Stimulated activated memory B cell treated with anti-CD40 and anti-IgM and Interleukin-4, amounts not matched to agents 10 μg/mL and 1 μg/mL and 100 μg/mL, for 72 hours (primary cell): ENCODE measurements around the gene MRC2.

Source experiments
- ATAC-seq: fragments of 150-1000 bp; cut with Tn5 transposase; 2 replicates; pipeline ENCODE4 v1.10.0; 2021
- H3K27ac Mint-ChIP-seq: one replicate; pipeline ENCODE4 v1.8.0; 2022; ENCODE audit warnings: mild to moderate bottlenecking, mixed read lengths
- H3K27me3 Mint-ChIP-seq: one replicate; pipeline ENCODE4 v1.8.0; 2022; ENCODE audit warnings: mixed read lengths
- H3K36me3 Mint-ChIP-seq: one replicate; pipeline ENCODE4 v1.8.0; 2022; ENCODE audit warnings: mixed read lengths
- H3K4me1 Mint-ChIP-seq: one replicate; pipeline ENCODE4 v1.8.0; 2022; ENCODE audit warnings: mixed read lengths
- H3K4me3 Mint-ChIP-seq: one replicate; pipeline ENCODE4 v1.8.0; 2022; ENCODE audit warnings: mild to moderate bottlenecking, moderate library complexity, mixed read lengths
- H3K9me3 Mint-ChIP-seq: one replicate; pipeline ENCODE4 v1.8.0; 2022; ENCODE audit warnings: mixed read lengths

The MRC2 gene

DNA sequence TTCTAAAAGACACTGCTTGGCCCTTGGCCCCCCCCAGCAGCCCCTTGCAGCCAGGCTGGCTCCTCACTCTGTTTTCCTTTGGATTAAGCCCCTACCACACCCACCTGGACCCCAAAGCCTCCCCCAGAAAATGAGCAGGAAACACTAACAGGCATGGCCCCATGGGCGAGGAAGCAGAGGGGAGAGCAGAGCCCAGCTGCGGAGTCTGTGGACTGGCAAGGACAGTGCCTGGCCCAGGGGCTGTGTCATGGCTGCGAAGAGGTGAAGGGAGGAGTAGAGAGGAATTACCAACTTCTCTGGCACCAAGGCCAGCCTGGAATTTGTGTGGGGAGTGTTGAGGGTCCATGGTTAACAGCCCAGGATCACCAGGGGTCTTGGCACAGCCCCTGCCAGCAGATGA, 47.4 kb downstream of the MRC2 start:
- Mint-ChIP-seq H3K9me3 (no peaks in the 10 kb centered on the region), H3K36me3 (no peaks in the 10 kb centered on the region), H3K4me3 (no peak overlapping the region), H3K27me3 (no peaks in the 10 kb centered on the region), H3K27ac (no peak overlapping the region), H3K4me1 (no peaks in the 10 kb centered on the region)
- no peak for ATAC-seq

GRCh38 chr17:62675260-62675659, 47.8 kb downstream of the MRC2 start:
- no peaks in the 10 kb centered on the region for H3K4me1 Mint-ChIP-seq
- H3K27ac Mint-ChIP-seq: no peak overlapping the region
- no peaks in the 10 kb centered on the region for H3K36me3 Mint-ChIP-seq
- H3K27me3 Mint-ChIP-seq: no peaks in the 10 kb centered on the region
- ATAC-seq: no peak
- no peaks in the 10 kb centered on the region for H3K9me3 Mint-ChIP-seq
- no peak overlapping the region for H3K4me3 Mint-ChIP-seq

GRCh38 chr17:62675701-62676100, 48.2 kb downstream of the MRC2 start:
- Mint-ChIP-seq H3K4me3 (no peak overlapping the region), H3K36me3 (no peaks in the 10 kb centered on the region), H3K9me3 (no peaks in the 10 kb centered on the region), H3K27me3 (no peaks in the 10 kb centered on the region), H3K4me1 (no peaks in the 10 kb centered on the region), H3K27ac (no peak overlapping the region)
- no peak for ATAC-seq

DNA sequence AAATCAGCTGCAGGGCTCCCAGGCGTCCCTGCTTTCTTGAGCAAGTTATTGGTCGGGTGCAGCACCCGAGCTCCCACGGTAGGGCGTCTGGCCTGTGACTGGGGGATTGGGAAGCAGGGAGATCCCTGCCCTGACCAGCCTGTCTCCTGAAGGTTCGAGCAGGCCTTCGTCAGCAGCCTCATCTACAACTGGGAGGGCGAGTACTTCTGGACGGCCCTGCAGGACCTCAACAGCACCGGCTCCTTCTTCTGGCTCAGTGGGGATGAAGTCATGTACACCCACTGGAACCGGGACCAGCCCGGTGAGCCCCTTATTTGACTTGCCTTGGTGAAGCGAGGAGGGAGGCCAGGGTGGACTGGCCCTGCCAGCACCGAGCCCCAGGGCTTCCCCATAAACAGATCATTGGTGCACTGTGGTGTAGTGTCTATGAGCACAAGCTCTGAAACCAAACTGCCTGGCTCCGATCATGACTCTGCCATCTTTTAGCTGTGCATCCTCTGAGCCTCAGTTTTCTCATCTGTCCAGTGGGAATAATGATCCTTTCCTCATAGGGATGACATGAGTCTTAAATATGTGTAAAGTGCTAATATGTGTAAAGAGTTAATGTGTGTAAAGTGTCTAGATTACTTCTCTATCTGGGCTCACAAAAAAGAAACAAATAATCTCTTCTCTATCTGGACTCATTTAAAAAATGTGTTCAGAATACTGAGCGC, 48.9 kb downstream of the MRC2 start:
- H3K9me3 Mint-ChIP-seq: no peaks in the 10 kb centered on the region
- no peaks in the 10 kb centered on the region for H3K4me1 Mint-ChIP-seq
- no peaks in the 10 kb centered on the region for H3K36me3 Mint-ChIP-seq
- H3K27ac Mint-ChIP-seq: no peak overlapping the region
- no peaks in the 10 kb centered on the region for H3K27me3 Mint-ChIP-seq
- no peak for ATAC-seq
- no peak overlapping the region for H3K4me3 Mint-ChIP-seq

GRCh38 chr17:62676952-62677596, 49.6 kb downstream of the MRC2 start:
- Mint-ChIP-seq H3K4me3 (no peak overlapping the region), H3K36me3 (no peaks in the 10 kb centered on the region), H3K27me3 (no peaks in the 10 kb centered on the region), H3K27ac (no peak overlapping the region), H3K4me1 (no peaks in the 10 kb centered on the region), H3K9me3 (no peaks in the 10 kb centered on the region)
- no peak for ATAC-seq

DNA sequence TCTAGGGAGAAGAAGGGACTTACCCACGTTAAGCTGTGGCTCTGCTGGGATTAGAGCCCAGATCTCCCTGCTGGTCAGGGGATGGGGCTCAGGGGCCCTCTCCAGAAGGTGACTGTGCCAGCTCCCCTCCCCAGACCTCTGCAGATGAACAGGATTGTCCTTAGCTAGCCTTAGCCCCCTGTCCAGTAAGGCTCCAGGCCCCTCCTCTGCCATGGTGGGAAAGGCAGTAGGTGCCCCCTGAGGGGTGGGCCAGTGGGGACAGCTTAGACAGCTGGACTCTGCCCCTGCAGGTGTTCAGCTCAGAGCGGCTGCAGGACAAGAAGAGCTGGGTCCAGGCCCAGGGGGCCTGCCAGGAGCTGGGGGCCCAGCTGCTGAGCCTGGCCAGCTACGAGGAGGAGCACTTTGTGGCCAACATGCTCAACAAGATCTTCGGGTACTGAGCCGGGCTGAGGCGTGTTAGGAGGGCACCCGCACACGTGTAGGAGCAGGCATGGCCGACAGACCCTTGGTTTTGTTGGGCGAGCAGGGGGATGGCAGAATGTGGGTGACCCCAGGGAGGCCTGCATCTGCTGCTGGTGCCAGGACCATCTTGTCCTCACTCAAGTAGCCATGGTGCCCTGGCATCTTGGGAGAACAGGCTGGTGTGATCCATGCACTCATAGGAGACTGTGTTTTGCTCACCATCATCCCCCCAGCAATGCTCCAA, 50.9 kb downstream of the MRC2 start:
- Mint-ChIP-seq H3K27ac (no peak overlapping the region), H3K9me3 (no peaks in the 10 kb centered on the region), H3K27me3 (no peaks in the 10 kb centered on the region), H3K4me1 (no peaks in the 10 kb centered on the region), H3K36me3 (no peaks in the 10 kb centered on the region), H3K4me3 (no peak overlapping the region)
- ATAC-seq: no peak

DNA sequence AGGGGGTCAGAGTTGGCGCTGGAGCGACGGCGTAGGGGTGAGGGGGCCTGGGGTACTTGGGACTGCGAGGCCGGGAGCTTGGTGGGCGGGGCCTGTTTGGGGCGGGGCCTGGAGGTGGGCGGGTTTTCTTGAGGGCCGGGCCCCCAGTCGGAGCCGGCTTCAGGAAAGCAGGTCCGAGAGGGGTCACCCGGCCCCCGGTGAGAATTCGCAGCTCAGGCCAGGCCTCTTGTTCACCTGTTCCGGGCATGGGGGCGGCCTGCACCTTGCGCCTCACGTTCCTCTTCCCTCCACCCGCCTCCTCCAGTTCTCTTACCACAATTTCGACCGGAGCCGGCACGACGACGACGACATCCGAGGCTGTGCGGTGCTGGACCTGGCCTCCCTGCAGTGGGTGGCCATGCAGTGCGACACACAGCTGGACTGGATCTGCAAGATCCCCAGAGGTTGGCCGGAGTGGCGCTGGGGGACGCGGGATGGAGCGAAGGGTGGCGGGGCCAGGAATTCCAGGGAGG, 52.5 kb downstream of the MRC2 start:
- no peak overlapping the region for H3K27ac Mint-ChIP-seq
- no peak for ATAC-seq
- no peaks in the 10 kb centered on the region for H3K36me3 Mint-ChIP-seq
- H3K4me3 Mint-ChIP-seq: no peak overlapping the region
- H3K4me1 Mint-ChIP-seq: no peaks in the 10 kb centered on the region
- no peaks in the 10 kb centered on the region for H3K9me3 Mint-ChIP-seq
- H3K27me3 Mint-ChIP-seq: no peaks in the 10 kb centered on the region

DNA sequence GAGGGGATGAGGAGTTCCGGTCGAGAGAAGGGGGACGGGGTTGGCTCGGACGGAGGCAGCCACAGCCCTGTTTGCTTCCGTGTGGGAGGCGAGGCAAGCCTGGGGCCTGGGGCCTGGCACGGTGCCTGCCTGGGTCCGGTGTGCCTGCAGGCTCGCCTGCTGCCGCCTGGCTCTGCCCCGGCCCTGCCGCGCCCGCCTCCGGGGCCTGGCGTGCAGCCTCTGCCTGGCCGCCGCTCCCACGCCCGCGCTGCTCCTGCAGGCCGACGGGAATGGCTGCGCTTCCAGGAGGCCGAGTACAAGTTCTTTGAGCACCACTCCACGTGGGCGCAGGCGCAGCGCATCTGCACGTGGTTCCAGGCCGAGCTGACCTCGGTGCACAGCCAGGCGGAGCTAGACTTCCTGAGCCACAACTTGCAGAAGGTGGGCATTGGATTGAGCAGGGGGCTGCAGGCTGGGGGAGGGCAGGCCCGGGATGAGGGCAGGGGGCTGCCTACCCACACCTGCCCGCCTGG, 53.1 kb downstream of the MRC2 start:
- no peaks in the 10 kb centered on the region for H3K4me1 Mint-ChIP-seq
- no peak for ATAC-seq
- H3K27ac Mint-ChIP-seq: no peak overlapping the region
- no peak overlapping the region for H3K4me3 Mint-ChIP-seq
- no peaks in the 10 kb centered on the region for H3K27me3 Mint-ChIP-seq
- no peaks in the 10 kb centered on the region for H3K36me3 Mint-ChIP-seq
- H3K9me3 Mint-ChIP-seq: no peaks in the 10 kb centered on the region

DNA sequence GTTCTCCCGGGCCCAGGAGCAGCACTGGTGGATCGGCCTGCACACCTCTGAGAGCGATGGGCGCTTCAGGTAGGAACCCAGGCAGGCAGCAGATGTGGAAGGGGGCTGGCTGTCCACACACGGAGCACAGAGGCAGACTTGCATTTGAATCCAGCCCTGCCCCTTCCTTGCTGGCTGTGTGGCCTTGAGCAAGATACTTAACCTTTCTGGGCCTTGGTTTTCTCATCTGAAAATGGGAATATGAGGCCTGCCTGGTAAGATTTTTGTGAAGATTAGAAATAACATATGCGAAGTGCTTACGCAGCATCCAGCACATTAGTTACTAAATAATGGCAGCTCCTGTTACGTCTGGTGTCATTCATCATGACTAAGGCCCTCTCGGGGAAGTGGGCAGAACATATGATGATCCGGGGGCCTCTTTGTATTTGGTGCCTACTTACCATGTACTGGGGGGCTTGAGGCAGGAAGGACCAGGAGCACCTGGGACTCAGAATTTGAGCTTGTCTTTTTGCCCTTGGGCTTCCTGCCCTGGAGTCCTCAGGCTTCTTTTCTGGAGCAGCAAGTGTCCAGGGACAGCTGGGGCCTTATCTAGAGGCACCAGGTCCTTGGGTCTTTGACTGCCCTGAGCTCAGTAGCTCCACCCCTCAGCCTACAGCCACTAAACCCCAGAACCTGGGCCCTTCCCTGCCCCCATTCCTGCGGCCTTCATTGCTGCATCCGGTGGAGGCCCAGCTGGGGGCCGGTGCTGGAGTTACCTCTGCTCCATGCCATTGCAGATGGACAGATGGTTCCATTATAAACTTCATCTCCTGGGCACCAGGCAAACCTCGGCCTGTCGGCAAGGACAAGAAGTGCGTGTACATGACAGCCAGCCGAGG, 53.8 kb downstream of the MRC2 start:
- ATAC-seq: no peak
- Mint-ChIP-seq H3K4me3 (no peak overlapping the region), H3K4me1 (no peaks in the 10 kb centered on the region), H3K36me3 (no peaks in the 10 kb centered on the region), H3K27ac (no peak overlapping the region), H3K9me3 (no peaks in the 10 kb centered on the region), H3K27me3 (no peaks in the 10 kb centered on the region)

- no peaks in the 10 kb centered on the region for H3K36me3 Mint-ChIP-seq
- H3K4me1 Mint-ChIP-seq: no peaks in the 10 kb centered on the region
- H3K9me3 Mint-ChIP-seq: no peaks in the 10 kb centered on the region
- no peak overlapping the region for H3K27ac Mint-ChIP-seq
- no peak overlapping the region for H3K4me3 Mint-ChIP-seq
- H3K27me3 Mint-ChIP-seq: no peaks in the 10 kb centered on the region
- no peak for ATAC-seq
These were observed 54.5 kb downstream of the MRC2 start for GRCh38 chr17:62681939-62682381.

GRCh38 chr17:62684179-62684578, 56.7 kb downstream of the MRC2 start:
- Mint-ChIP-seq H3K27me3 (no peaks in the 10 kb centered on the region), H3K4me1 (no peaks in the 10 kb centered on the region), H3K9me3 (no peaks in the 10 kb centered on the region), H3K4me3 (no peak overlapping the region), H3K27ac (no peak overlapping the region), H3K36me3 (no peaks in the 10 kb centered on the region)
- no peak for ATAC-seq

GRCh38 chr17:62687997-62688396, 60.5 kb downstream of the MRC2 start:
- Mint-ChIP-seq H3K9me3 (no peaks in the 10 kb centered on the region), H3K27me3 (no peaks in the 10 kb centered on the region), H3K4me3 (no peak overlapping the region), H3K27ac (no peak overlapping the region), H3K4me1 (no peaks in the 10 kb centered on the region), H3K36me3 (no peaks in the 10 kb centered on the region)
- no peak for ATAC-seq

DNA sequence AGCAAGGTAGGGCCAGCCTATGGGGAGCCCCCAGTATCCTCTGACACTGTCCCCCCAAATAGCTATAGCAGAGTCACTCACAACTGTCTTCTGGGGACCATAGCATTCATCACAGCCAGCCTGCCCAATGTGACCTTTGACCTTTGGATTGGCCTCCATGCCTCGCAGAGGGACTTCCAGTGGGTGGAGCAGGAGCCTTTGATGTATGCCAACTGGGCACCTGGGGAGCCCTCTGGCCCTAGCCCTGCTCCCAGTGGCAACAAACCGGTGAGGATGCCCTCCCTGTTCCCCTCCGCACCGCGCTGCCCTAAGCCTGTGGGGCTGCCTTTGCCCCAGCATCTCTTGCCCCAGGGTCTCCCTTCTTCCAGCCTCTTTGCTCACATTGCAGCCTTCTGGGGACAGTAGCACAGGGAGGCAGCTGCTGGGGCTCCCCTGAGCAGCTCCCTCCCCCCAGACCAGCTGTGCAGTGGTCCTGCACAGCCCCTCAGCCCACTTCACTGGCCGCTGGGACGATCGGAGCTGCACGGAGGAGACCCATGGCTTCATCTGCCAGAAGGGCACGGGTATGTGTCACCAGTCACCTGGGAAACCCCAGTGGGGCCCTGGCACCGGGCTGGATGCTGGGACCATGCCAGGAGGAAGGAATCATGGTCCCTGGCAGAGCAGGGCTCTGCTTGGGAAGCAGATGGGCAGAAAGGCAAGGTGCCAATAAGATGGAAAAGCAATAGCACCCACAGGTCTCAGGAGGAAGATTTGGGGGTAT, 61.1 kb downstream of the MRC2 start:
- H3K36me3 Mint-ChIP-seq: no peaks in the 10 kb centered on the region
- H3K27ac Mint-ChIP-seq: no peak overlapping the region
- no peak for ATAC-seq
- no peak overlapping the region for H3K4me3 Mint-ChIP-seq
- H3K9me3 Mint-ChIP-seq: no peaks in the 10 kb centered on the region
- no peaks in the 10 kb centered on the region for H3K4me1 Mint-ChIP-seq
- peaks cover 4% of the 10 kb centered on the region for H3K27me3 Mint-ChIP-seq

DNA sequence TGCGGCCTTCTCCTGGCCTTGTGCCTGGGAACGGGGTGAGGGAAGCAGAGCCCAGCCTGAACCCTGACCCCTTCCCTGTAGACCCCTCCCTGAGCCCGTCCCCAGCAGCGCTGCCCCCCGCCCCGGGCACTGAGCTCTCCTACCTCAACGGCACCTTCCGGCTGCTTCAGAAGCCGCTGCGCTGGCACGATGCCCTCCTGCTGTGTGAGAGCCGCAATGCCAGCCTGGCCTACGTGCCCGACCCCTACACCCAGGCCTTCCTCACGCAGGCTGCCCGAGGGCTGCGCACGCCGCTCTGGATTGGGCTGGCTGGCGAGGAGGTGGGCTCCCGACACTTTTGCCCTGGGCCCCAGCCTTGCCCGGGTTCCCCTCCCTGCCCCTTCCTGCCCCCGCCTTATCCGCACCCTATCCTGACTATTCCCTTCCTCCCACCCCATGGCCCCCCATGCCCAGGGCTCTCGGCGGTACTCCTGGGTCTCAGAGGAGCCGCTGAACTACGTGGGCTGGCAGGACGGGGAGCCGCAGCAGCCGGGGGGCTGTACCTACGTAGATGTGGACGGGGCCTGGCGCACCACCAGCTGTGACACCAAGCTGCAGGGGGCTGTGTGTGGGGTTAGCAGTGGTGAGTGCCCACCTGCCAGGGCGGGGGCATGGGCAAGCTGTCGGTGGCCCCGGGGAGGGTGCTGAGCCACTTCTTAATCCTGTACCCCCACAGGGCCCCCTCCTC, 62.1 kb downstream of the MRC2 start:
- Mint-ChIP-seq H3K4me1 (no peaks in the 10 kb centered on the region), H3K27ac (no peak overlapping the region), H3K36me3 (no peaks in the 10 kb centered on the region), H3K4me3 (no peak overlapping the region), H3K27me3 (peaks cover 15% of the 10 kb centered on the region), H3K9me3 (no peaks in the 10 kb centered on the region)
- peak; percentile 5 for ATAC-seq
